AG20443 (cell line): ENCODE results near the gene GFOD1.

Experiments
- DNase-seq: peaks from one replicate; pipeline ENCODE4 v3.0.0; 2012; ENCODE audit warnings: low spot score, mixed read lengths

The GFOD1 gene

DNA sequence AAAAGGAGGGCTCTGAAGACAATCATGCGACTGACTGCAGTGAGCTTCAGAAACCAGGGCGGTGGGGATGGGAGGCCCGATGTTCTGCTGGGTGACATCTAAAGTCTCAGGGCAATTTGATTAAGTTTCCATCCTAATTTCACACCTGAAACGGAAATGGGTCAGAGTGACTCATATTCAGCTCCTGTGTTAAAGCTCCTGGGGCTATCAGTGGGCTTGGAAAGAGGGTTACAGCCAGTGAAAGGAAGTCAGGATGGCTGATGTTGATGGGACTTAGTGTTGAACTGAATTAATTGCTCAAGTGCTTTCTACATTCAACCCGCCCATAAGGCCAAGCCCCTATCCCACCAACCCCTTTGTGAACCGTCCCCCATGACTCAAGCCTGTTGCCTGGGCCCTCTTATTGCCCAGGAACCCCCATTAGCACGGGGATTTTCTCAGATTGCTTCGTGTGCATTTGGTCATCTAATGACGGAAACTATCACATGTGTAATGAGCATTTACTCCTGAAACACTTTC lies 112.0 kb downstream of the GFOD1 start:
- no peak for DNase-seq

DNA sequence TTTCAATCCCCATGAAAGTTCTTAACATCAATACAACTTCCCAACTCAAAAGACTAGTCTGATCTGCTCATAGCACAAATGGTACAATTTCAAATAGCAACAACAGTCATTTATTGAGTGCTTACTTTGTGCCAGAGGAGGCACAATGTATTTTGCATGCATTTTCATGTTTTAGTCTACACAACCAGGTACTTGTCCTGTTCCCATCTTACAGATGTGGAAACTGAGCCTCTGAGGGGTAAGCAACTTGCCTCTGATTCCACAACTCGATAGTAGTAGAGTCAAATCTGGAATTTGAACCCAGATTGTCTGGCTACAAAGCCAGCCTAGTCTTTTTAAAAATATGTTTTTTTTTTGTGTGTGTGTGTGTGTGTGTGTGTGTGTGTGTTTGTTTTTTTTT lies 113.5 kb downstream of the GFOD1 start:
- DNase-seq: no peak

DNA sequence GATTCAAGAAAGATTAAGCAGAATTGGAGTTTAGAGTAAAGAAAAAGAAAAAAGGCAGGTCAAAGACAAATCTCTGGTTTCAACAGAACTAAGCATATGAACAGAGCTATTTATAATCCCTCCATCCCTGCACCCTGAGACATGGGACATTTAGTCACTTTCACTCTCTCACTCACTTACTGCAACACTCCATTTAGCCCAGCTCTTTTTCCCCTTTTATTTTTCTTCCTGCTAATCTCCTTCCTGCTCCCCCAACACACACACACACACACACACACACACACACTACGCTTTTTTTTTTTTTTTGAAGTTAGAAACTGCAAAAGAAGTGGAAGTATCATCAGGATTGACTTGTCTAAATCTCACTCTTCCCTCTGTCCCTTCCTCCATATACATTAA lies 113.9 kb downstream of the GFOD1 start:
- no peak for DNase-seq

- DNase-seq: no peak
Observed at GRCh38 chr6:13372688-13373487, 114.5 kb downstream of the GFOD1 start.

GRCh38 chr6:13372076-13372475 lies 115.3 kb downstream of the GFOD1 start:
- no peak for DNase-seq

DNA sequence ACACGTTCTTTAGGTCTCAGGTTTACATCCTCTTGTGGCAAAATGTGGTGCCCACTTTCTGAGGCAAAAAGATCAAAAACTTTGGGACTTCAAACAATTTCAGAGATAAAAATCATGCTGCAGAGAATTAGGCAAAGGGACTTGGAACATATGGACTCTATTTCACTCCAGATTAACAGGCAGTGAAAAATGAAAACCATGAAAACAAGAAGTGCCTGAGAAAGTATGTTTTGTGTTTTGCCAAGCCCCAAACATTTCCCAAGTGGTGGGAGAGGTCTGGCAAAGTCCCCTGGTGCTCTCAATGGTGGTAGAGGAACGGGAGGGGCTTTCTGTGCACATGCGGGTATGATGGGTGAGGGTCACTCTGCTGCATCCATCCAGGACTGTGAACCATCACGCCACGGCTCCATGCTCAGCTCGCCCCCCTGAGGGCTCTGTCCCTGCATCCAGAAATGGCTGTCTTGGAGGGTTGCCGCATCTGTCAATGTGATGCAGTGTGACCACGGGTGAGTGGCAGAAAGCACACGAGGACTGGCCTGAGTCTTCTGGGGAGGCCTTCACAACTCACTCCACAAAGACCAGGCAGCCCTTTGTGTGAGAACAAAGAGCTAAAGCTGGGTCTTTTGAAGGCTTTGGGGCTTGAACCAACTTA lies 115.9 kb downstream of the GFOD1 start:
- DNase-seq: no peak

- no peak for DNase-seq
Observed at GRCh38 chr6:13370623-13371022, 116.8 kb downstream of the GFOD1 start.

- DNase-seq: no peak
Observed at GRCh38 chr6:13369591-13369990, 117.8 kb downstream of the GFOD1 start.

DNA sequence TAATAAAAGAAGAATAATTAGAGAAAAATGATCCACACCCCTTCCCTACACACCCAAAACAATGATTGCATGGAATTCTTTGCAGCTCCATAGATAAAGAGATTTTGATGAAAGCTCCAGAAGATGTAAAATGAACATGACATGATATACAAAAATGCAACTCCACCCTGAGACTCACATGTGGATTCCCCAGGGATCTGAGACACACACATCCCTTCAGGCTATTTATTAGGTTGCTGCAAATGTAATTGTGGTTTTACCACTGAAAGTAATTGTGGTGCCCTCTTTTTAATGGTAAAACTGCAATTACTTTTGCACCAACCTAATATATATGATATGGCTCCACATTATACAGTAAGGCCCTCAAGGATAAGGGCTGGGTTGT lies 118.7 kb downstream of the GFOD1 start:
- peak; percentile 24 for DNase-seq

- DNase-seq: no peak
Observed at GRCh38 chr6:13368079-13368730, 119.2 kb downstream of the GFOD1 start.

DNA sequence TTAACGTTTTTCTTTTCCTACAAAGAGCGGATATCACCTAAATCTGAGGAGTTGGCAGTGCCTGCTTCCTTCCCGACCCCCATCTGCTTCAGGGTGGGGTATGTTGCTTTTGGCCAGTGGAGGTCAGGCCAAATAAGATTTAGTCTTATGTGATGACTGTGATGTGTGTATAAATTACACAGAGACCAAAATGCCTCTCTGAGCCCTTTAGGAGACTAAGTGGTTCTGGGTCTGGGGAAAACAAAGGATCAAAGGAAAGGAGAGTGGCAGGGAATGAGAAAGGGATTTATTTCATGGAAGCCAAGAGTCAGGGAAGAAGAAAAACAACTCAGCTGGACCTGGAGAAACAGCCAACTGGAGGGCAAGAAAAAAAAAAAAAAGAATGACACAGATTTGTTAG lies 120.0 kb downstream of the GFOD1 start:
- DNase-seq: no peak

DNA sequence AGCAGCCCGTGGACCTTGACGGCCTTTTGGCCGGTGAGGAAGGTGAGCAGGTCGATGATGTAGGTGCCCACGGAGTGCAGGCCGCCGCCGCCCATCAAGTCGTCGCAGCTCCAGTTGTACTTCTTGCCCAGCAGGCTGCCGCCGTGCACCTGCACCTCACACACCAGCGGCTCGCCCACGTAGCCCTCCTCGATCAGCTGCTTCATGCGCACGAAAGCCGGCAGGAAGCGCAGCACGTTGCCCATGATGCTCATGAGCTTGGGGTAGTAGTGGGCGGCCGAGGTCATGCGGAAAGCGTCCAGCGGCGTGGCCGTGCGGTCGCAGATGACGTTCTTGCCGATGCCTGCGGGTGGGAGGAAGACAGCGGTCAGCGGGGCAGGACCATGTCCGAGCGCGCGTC lies 122.1 kb downstream of the GFOD1 start:
- no peak for DNase-seq

GRCh38 chr6:13364842-13365241 lies 122.6 kb downstream of the GFOD1 start:
- no peak for DNase-seq

DNA sequence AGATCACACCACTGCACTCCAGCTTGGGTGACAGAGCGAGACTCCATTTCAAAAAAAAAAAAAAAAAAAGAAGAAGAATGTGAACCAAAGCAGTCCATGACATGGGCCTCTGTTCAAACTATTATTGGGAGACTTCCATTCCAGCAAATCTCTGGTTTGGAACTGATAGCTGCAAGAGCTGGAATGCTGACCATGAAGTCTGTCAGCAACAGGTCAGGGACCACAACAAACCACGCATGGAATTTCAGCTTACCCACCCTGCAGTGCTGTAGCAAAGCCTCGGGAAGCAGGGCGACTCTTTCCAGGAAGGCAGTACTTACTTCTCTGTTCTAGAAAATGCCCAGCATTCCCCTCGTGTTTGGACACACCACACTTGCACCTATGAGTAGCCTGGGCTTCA lies 125.0 kb downstream of the GFOD1 start:
- DNase-seq: peak; percentile 45

GRCh38 chr6:13360671-13361540 lies 126.5 kb downstream of the GFOD1 start:
- DNase-seq: no peak

DNA sequence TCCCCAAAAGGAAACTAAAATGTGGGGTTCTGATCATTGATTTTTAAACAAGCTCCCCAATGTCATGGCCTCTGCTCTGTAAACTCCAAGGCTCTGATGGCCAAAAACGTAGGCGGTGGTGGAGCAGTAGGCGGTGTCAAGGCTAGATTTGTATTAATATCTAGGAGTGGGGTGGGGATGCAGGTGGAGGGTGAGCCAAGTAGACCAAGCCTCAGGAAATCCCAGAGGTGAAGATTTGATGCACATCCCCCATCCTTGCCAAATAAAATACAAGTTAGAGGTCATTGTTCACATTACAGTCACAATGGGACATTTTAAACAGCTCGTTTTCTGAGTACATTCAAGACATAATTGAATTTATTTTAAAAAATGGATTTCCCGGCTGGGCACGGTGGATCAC lies 128.1 kb downstream of the GFOD1 start:
- DNase-seq: no peak

- no peak for DNase-seq
Observed at GRCh38 chr6:13358511-13358910, 128.9 kb downstream of the GFOD1 start.

- DNase-seq: peak; percentile 30
Observed at GRCh38 chr6:13357551-13358075, 129.8 kb downstream of the GFOD1 start.

DNA sequence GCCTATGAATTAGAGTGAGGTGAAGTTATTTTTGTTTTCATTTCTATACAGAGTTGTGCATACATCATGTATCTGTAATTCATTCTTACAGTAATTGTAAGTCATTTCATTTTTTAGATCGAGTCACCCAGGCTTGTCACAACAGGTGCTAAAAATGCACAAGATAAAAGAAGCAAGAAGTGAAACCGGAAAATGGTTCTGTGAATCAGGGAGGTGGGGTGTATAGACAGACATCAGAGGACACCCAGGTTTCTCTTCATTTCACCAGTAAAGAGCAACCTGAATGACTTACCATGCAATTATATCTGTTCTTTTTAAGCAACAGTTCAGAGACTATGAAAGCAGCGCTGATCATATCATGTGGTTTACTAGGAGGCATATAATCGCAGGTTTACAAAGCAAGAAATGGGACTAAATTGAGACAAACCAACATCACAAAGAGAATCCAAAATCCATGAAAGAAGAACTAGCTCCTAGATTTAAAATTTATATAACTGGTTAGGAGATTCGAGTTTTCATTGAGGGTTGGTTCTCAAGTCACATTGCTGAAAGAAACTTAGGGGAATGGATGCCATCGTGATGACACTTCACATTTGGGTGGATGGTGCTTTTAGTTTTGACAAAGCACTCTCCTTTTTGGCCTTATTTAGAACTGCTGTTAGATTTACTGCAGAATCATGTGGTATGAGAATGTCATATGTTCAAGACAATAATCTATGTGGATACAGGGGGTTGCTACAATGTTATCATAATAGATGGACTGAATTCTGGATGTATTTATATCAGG lies 131.2 kb downstream of the GFOD1 start:
- DNase-seq: no peak

GRCh38 chr6:13355043-13355945 lies 132.1 kb downstream of the GFOD1 start:
- peak; percentile 83 for DNase-seq
